G401 (cell line): ENCODE measurements around the gene FMO4. TPM values are rescaled to one million over a fixed set of nuclear protein-coding genes. Genes with fewer than 3 reads are reported as not detected.
"Not testable (repeated sequence)": the region's sequence is repeated elsewhere in the genome, so short reads cannot be mapped to it uniquely, and the experiment has no call there.

Experiments
- DNase-seq: peaks from one replicate; pipeline ENCODE4 v3.0.0-alpha.2; 2015; ENCODE audit warnings: low spot score
- in situ Hi-C: cut with HindIII; loops from 2 replicates; pipeline ENCODE4 v1.10.0; 2016; ENCODE audit warnings: low sequenced_read_pairs, mixed read lengths
- total RNA-seq: library from RNA; depleted of rRNA; stranded (reverse); fragments of >200 nt; shearing (Covaris generic); gene quantifications from 2 replicates; pipeline ENCODE4 v1.2.3, GENCODE V29; 2014; rRNA removed

The FMO4 gene, protein sequence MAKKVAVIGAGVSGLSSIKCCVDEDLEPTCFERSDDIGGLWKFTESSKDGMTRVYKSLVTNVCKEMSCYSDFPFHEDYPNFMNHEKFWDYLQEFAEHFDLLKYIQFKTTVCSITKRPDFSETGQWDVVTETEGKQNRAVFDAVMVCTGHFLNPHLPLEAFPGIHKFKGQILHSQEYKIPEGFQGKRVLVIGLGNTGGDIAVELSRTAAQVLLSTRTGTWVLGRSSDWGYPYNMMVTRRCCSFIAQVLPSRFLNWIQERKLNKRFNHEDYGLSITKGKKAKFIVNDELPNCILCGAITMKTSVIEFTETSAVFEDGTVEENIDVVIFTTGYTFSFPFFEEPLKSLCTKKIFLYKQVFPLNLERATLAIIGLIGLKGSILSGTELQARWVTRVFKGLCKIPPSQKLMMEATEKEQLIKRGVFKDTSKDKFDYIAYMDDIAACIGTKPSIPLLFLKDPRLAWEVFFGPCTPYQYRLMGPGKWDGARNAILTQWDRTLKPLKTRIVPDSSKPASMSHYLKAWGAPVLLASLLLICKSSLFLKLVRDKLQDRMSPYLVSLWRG
- total RNA-seq, result 7.4 and 12.8 TPM in 2 replicates

DNA sequence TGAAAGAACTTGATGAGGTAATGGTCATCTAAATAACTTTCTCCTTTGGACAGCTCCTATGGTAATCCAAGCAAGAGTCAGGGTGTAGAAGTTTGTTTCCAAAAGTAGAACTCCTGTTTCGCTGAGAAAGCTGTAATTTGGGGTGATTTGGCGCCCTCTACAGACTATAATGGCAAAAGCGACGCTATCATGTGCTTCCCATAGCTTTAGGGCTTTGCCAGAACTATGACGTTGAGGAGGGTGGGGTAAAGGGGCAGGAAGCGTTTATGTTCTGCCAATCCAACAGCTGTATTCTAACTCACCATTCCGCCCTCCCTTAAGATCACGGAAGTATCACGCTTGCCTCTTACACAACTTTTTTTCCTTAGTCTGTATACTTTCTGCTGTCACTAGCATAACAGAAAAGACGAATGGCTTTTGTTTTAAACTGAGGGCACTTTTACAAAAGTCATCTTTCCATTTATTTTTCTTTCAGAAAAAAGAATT, at the start of gene FMO4:
Gene FMO4, plus strand, starts transcription at position 349 of the 486 bp plus-strand sequence. CDS start 5,643 bp downstream, outside the sequence.
- DNase-seq, result peak; percentile 77
- in situ Hi-C loops, result no loop called here

GRCh38 chr1:171265686-171266085, 48.3 kb upstream of the FMO4 start:
- in situ Hi-C loops, result no loop called here
- no peak for DNase-seq

- in situ Hi-C loops, result no loop called here
- DNase-seq, result no peak
Observed at GRCh38 chr1:171266930-171267329, 47.1 kb upstream of the FMO4 start.

GRCh38 chr1:171267391-171267790, 46.6 kb upstream of the FMO4 start:
- in situ Hi-C loops, result no loop called here
- DNase-seq, result no peak

DNA sequence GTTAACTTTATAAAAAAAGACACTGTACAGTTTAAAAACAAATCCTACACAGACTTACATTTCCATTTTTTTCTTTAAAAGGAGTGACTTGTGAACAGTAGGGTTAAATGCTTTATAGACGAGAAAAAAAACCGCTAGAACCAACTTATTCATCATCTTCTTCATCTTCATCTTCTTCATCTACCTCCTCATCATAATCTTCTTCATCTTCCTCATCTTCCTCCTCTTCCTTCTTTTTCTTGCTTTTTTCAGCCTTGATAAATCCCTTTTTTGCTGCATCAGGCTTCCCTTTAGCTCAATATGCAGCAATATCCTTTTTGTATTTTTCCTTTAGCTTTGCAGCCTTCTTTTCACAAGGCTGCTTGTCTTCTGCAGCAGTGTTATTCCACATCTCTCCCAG, 43.2 kb upstream of the FMO4 start:
- no peak for DNase-seq
- in situ Hi-C loops, result no loop called here

- in situ Hi-C loops, result no loop called here
- no peak for DNase-seq
Observed at GRCh38 chr1:171277534-171277933, 36.4 kb upstream of the FMO4 start.

GRCh38 chr1:171279234-171279633, 34.7 kb upstream of the FMO4 start:
- DNase-seq, result no peak
- in situ Hi-C loops, result no loop called here

GRCh38 chr1:171279678-171280077, 34.3 kb upstream of the FMO4 start:
- in situ Hi-C loops, result no loop called here
- DNase-seq, result no peak

DNA sequence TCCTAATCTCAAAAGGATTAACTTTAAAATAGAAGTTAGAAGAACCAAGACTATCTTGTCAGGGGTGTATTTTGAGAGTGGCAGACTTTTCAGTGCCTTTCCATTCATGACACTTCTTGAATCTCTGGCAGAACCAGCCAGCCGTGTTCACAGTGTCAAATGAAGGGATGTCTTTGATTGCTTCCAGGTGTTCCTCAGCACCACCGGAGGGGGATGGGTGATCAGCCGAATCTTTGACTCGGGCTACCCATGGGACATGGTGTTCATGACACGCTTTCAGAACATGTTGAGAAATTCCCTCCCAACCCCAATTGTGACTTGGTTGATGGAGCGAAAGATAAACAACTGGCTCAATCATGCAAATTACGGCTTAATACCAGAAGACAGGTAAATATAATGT, 33.4 kb upstream of the FMO4 start:
- DNase-seq, result no peak
- in situ Hi-C loops, result no loop called here

DNA sequence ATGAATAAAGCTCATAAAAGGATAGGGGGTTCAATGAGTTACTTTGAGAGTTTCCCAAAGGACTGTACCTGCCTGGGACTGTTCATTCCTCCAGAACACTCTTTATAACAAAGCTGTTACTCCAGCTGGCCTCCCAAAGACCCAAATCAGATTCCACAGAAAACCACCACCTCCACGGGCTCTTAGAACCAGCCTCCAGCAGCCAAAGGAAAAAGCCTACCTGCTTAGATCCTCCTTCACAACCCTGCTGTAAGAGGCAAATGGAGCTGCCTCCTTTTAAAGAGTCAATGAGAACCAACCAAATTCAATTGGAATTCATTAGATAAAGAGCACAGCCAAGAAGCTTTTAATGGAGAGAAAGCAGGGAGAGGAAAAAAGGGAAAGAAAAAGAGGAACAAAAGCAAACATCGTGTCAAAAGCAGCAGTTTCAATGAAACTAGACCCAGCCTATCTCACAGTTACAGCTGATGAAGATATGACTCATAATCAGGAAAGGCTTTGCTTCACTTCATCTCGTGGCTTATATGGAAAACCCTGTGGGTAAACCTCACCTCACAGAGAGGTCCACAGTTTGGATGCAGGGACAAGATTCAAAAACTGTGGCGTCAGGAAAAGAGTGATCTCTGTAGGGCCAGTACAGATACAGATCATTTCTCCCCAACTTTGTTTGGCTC, 27.8 kb upstream of the FMO4 start:
- no peak for DNase-seq
- in situ Hi-C loops, result no loop called here

DNA sequence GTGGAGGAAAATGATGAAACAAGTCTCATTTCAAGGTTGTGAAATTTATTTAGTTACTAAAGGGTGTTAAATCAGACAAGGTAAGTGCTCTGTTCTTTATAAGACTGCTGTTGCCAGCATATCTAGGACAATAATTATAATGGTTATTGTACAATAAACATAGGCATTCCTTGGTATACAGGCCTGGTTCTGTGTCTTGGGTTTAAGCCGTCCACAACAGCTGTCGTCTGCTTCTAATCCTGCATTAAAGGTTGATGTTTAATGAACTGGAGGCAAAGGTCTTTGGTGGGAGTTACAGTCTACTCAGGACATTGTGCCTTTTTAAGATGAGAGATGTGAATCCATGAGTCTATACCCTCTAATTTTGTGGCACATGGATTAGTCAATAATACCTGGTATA, 23.4 kb upstream of the FMO4 start:
- in situ Hi-C loops, result no loop called here
- no peak for DNase-seq

DNA sequence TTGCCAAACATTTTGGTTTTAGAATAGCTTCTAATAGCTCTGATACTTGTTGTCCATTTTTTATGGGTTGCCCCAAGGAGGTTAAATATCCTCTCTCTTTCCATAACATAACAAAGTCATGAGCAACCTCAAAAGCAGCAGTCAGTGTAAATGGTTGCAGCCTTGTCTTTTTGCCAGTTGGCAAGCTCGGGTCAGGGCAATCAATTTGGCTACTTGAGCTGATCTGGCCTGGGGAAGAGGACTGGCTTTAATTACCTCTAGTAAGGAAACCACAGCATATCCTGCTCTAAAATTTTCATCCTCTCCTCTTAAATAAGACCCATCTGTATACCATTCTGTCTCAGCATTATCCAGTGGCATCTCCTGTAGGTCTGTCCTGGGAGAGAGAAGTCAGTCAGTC, 21.2 kb upstream of the FMO4 start:
- no peak for DNase-seq
- in situ Hi-C loops, result no loop called here

GRCh38 chr1:171295383-171295782, 18.6 kb upstream of the FMO4 start:
- in situ Hi-C loops, result not testable (repeated sequence)
- peak; percentile 36 for DNase-seq

DNA sequence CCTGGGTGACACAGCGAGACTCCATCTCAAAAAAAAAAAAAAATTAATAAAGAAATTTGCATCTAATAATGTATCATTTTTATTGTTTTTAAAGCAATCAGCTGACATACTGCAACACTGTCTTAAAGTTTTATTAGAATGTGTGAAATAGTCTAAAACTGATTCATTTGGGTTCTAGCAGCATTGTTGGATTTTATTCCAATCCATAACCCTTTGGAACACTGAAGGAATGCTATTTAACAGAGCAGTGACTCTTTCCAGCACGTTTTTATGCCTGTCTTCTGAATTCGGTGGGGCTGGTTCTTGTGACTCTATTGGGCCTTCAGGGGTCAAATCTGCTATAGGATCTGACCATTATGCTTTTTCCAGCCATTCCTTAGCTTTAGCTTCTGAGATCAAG, 18.2 kb upstream of the FMO4 start:
- in situ Hi-C loops, result no loop called here
- no peak for DNase-seq

DNA sequence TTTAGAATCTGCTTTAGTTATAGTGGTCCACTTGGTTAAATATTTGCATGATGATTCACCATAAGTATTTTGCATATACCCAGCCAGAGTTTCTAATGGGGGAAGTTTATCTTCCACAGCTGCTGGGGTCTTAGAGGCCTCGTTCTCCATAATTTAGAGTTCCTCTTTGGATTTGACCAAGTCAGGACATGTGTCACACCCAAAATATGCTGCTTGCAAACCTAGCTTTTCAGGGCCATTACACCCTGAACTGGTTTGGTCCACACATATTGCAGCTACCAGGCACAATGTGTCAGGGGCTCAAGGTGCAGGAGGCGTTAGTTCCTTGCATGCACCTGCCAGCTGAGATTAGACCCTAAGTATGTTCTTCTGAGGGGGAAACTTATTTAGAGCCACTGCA, 17.1 kb upstream of the FMO4 start:
- no peak for DNase-seq
- in situ Hi-C loops, result no loop called here

GRCh38 chr1:171298696-171299095, 15.3 kb upstream of the FMO4 start:
- in situ Hi-C loops, result no loop called here
- DNase-seq, result no peak

DNA sequence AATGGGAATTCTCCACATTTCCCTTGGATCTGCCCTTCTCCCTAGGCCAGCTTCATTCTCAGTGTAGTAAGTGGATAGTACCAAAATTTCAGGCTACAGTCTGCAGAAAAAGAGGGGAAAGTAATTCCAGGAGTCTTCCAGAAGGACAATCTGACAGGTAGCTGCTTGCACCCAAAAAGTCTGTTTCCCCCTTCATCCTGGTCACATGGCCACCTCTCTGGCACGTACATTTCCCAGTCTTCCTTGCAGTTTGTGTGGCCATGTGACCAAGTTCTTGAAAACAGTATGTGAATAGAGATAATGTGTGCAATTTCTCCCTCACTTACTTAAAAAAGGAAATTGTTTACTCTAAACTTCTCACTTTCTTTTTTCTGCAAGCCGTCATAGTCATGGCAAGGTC, 14.6 kb upstream of the FMO4 start:
- in situ Hi-C loops, result no loop called here

DNA sequence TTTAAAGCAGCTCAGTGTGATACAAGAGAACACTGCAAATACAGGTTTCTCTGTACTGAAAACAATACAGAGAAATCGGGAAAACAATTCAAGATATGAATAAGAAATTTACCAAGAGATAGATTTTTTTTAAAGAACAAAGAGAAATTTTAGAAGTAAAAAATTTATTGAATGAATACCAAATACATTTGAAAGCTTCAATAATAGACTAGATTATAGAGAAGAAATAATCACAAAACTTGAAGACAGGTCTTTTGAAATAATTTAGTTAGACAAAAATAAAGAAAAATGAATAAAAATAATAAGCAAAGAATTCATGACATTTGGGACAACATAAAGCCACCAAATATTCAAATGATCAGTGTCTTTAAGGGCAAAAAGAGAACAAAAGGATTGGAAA, 13.6 kb upstream of the FMO4 start:
- in situ Hi-C loops, result no loop called here
- DNase-seq, result no peak

More for the DNA sequence above, 14.6 kb upstream of the FMO4 start:
- no peak for DNase-seq

DNA sequence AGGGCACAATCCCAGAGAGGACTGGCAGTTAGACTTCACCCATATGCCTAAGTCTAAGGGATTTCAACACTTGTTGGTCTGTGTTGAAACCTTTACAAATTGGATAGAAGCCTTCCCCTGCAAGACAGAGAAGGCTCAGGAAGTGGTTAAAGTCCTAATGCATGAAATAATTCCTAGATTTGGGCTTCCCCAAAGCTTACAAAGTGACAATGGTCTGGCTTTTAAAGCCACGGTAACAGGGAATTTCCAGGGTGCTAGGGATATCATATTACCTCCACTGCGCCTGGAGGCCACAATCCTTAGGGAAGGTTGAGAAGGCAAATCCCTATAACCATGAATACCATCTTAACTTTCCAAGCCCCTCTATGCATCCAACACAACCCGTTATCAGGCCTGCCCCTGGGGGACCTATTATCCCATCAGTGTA, 3.3 kb upstream of the FMO4 start:
- peak; percentile 18 for DNase-seq

More for the DNA sequence above, 3.3 kb upstream of the FMO4 start:
- in situ Hi-C loops, result no loop called here
